AG09319 (cell line): Measurements from ENCODE around the gene SCN3A.

Experiments used
- DNase-seq: peaks from one replicate; pipeline ENCODE4 v3.0.0-alpha.2; 2010; ENCODE audit warnings: low read depth; ENCODE audit errors: extremely low read depth
- TF ChIP-seq, protein P1 (sequence below): IDR thresholded peaks from 2 replicates; pipeline ENCODE4 v1.5.1; 2011; ENCODE audit warnings: low read depth, mild to moderate bottlenecking, inconsistent platforms, low read length, moderate library complexity

The SCN3A gene

DNA sequence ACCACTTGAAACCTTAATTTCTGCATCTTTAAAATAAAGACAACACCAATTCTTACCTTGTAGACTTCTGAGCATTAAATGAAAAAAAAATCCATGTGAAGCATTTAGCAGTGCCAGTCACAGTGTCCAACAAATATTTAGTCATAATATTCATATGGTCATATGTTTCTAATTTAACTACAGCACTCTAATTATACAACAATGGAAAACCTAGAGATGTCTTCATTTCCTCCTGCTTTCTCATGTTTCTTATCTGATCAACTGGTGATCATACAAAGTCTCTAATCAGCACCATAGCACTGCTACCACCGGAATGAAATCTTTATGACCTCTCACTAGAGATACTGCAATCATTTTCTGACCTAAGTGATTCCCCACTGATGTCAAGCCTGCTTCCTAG lies 10.2 kb upstream of the SCN3A start:
- DNase-seq, result no peak
- TF ChIP-seq, protein P1, sequence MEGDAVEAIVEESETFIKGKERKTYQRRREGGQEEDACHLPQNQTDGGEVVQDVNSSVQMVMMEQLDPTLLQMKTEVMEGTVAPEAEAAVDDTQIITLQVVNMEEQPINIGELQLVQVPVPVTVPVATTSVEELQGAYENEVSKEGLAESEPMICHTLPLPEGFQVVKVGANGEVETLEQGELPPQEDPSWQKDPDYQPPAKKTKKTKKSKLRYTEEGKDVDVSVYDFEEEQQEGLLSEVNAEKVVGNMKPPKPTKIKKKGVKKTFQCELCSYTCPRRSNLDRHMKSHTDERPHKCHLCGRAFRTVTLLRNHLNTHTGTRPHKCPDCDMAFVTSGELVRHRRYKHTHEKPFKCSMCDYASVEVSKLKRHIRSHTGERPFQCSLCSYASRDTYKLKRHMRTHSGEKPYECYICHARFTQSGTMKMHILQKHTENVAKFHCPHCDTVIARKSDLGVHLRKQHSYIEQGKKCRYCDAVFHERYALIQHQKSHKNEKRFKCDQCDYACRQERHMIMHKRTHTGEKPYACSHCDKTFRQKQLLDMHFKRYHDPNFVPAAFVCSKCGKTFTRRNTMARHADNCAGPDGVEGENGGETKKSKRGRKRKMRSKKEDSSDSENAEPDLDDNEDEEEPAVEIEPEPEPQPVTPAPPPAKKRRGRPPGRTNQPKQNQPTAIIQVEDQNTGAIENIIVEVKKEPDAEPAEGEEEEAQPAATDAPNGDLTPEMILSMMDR, result no peak

DNA sequence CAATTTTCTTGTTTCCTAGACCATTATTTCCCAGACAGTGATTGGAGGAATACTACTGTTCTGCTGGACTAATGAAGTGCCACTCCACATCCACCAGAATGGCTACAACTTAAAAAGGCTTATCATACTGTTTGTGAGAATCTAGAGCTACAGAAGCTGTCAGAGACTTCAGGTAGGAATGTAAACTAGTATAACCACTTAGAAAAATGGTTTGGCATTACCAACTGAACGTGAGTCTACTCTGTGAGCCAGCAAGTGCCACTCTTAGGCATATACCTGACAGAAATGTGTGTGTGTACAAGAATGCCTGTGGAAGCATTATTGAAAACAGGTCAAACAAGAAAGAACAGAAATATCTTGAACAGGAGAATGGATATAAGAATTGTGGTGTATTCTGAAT lies 4.2 kb upstream of the SCN3A start:
- no peak for DNase-seq

DNA sequence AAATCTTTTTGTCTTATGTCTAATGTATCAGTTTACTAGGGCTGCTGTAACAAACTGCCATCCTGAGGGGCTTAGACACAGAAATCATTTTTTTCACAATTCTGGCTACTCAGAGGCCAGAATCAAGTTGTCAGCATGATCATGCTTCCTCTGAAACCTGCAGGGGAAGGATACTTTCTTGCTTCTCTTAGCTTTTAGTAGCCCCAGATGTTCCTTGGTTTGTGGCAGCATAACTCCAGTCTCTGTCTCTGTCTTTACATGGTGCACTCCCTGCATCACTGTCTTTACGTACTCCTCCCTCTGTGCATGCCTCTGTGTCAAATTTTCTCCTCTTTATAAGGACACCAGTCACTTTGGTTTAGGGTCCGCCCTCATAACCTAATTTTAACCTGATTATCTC lies 2.0 kb upstream of the SCN3A start:
- TF ChIP-seq, protein P1, result no peak
- no peak for DNase-seq

More for the DNA sequence above, 4.2 kb upstream of the SCN3A start:
- TF ChIP-seq, protein P1, result no peak

DNA sequence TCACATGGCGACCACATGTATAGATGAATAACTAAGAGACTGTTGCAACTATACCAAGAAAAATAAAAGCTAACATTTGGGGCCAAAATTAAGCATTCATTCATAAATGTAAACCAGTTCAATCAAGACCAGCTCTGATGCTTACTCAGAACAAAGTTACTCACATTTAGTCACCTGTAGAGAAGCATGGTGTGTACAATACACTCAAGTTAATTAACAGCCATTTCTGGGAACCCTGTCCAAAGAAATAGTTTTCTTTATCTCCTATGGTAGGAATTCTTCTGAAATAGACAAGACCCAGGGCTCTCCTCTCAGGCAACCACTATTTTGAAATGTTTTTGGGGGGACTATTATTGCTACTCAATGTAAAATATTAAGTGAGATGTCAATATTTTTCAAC lies 1.6 kb downstream of the SCN3A start:
- TF ChIP-seq, protein P1, result no peak
- no peak for DNase-seq

DNA sequence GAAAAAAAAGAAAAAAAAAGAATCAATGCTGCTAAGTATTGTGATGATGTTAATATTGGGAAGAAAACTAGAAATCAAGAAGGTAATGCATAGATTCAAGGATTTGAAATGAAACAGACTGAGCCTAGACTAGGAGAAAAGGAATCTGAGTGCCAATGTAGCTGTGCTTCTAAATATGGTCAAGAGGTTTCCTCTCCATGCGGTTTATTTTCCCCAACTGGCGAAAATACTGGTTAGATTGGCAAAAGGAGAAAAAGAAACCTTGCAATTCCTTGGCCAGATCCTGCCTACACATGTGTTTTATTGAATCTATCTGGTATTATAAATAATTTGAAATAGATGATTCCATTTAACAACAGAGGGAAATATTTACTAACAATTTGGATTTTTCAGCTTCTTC lies 5.7 kb downstream of the SCN3A start:
- TF ChIP-seq, protein P1, result no peak
- no peak for DNase-seq

DNA sequence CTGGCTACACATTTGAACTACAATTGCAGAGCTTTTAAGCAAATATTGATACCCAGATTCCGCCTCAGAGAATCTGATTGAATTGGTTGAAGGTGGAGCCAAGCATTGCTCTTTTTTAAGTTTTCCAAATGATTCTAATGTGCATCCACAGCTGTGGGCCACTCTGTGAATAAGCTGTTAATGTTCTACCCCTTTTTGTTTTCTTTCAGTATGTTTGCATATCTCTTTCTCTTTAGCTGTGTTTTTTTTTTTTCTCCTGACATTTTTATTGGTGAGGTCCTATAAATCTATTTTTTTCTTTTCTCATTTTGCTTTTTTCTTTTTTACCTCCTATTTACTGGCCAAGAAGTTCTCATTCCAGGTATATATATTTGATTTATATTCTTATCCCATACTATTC lies 6.5 kb downstream of the SCN3A start:
- TF ChIP-seq, protein P1, result no peak
- no peak for DNase-seq

DNA sequence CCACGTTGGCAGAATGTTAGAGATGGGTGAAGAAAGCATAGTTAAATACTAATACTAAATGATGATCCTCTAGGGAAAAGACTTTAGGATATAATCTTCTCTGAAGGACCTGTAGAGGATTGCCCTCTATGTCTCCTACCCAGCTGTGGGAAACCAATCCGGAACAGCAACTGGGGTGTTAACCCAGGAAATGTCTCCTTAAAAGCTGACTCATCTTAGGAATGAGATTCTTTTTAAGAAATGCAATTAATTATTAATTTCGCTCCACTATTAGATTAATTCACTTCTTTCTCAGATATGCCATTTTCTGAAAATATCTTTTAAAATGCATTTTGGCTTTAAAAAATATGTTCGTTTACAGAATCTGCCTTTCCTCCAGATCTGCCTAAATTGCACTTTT lies 7.4 kb downstream of the SCN3A start:
- TF ChIP-seq, protein P1, result no peak
- no peak for DNase-seq
